Pancreas (tissue), 10 donors: ENCODE results near the gene SCO2. TPM values are rescaled to one million over a fixed set of nuclear protein-coding genes. Genes with fewer than 3 reads are reported as not detected.
A peak's percentile ranks its signal among the peaks of the same experiment; 100 is the strongest.

Source experiments
- ATAC-seq, 4 donors: fragments of 200-7000 bp; cut with Tn5 transposase; one replicate each; pipeline versions ENCODE4 v1.8.0 to v1.9.1; 2020; ENCODE audit warnings: mild to moderate bottlenecking in 4 of 4, moderate library complexity in 4 of 4
- DNase-seq, 6 donors: peaks; one replicate each; pipeline ENCODE4 v3.0.0-alpha.2; 2020
- FAIRE-seq: peaks from 2 replicates; lab custom pipeline; 2012; peaks lifted over from hg19 to GRCh38; lab: Jason Lieb, UNC
- H3K27ac ChIP-seq, 4 donors: fragments of 200-600 bp; sonication (generic); 1 replicate in 3 of 4; 2 replicates in 1 of 4; pipeline versions ENCODE4 v1.5.0 to v1.8.0; 2020
- H3K27me3 ChIP-seq, 4 donors: fragments of 200-600 bp; one replicate each; pipeline ENCODE4 v1.8.0; 2021
- H3K36me3 ChIP-seq, 3 donors: fragments of 200-600 bp; sonication (generic) in 1 of 3; one replicate each; pipeline versions ENCODE4 v1.5.0 to v1.8.0; 2020 to 2021
- H3K4me1 ChIP-seq, 3 donors: fragments of 200-600 bp; one replicate each; pipeline ENCODE4 v1.8.0; 2021
- H3K4me3 ChIP-seq, 4 donors: fragments of 200-600 bp; sonication (generic) in 2 of 4; one replicate each; pipeline versions ENCODE4 v1.5.0 to v1.8.0; 2020 to 2021
- H3K9me3 ChIP-seq, 4 donors: fragments of 200-600 bp; one replicate each; pipeline ENCODE4 v1.8.0; 2021
- CTCF ChIP-seq, 4 donors: fragments of 200-600 bp; sonication (generic) in 3 of 4; IDR thresholded peaks; one replicate each; pipeline versions ENCODE4 v1.5.0 to v1.8.0; 2021; ENCODE audit warnings: antibody characterized with exemption in 4 of 4
- WGBS, 2 donors: extraction: QIAGEN DNeasy Blood & Tissue Kit; methylation state at CpG; one replicate each; pipeline ENCODE4 v1.1.7; 2013; 5-methylcytosine and 5-hydroxymethylcytosine counted together
- intact Hi-C, 3 donors: fragments of 100-400 bp; cut with DNase I; formaldehyde crosslinking; loops; one replicate each; pipeline versions ENCODE4 v1.11.1 to v1.14.2; 2022
- polyA plus RNA-seq, 2 donors: library from polyadenylated mRNA; stranded (reverse); fragments of 200-250 nt; gene quantifications; one replicate each; pipeline ENCODE4 v1.2.3, GENCODE V29; 2013
- total RNA-seq, 6 donors: library from RNA; stranded (reverse); fragmentation: NEBNext Ultra II Directional in 4 of 6; extraction: Animal tissue kit (Norgen Biotek cat#: 25700) in 4 of 6; gene quantifications; one replicate each; pipeline versions ENCODE4 v1.2.1 to v1.2.4, GENCODE V29; 2021 to 2023
- donor health status: healthy with polysubstance abuse.
- donor health status: DM: no; HTN: no; CAD: no; lungs with moderate emphysema.
- donor health status: DM: no; HTN: no; CAD: no.
- donor health status: control.
- donor health status: control.
- donor health status: Bipolar disorder and iron deficiency.
- donor health status: DM: yes; HTN: yes; CAD: no.
- donor health status: DM: no; HTN: no; CAD: no.
- donor health status: DM: no; HTN: no; CAD: no.
- donor health status: DM: yes; HTN: yes; CAD: no.

Gene SCO2
- total and polyA plus RNA-seq, 8 donors = 0.65 to 3.8 (median 1.6) TPM; not detected in 1

GRCh38 chr22:50571264-50572175 is 46.1 kb upstream of the SCO2 start:
- no peaks in the 10 kb centered on the region for H3K9me3 ChIP-seq
- ATAC-seq (no peak), DNase-seq (peak in 2 of 6 donors; percentile 37 to 40), FAIRE-seq (no peak)
- H3K36me3 ChIP-seq = peaks cover 0 to 16% (median 0%) of the 10 kb centered on the region in 3 donors
- H3K27me3 ChIP-seq = no peaks in the 10 kb centered on the region
- H3K4me3 ChIP-seq = no peak overlapping the region
- peaks cover 0 to 14% (median 6%) of the 10 kb centered on the region in 3 donors for H3K4me1 ChIP-seq
- H3K27ac ChIP-seq = no peak overlapping the region
- no peak for TF ChIP-seq CTCF (IDR thresholded peaks at IDR 0.05)
- intact Hi-C loops = no loop called here
- WGBS, 2 donors = 86 to 88% methylated on average over 26 of the region's 26 CpGs

GRCh38 chr22:50570861-50571260 is 45.5 kb upstream of the SCO2 start:
- H3K9me3 ChIP-seq = no peaks in the 10 kb centered on the region
- FAIRE-seq (no peak), ATAC-seq (no peak), DNase-seq (no peak)
- peaks cover 0 to 14% (median 6%) of the 10 kb centered on the region in 3 donors for H3K4me1 ChIP-seq
- no peak overlapping the region for H3K4me3 ChIP-seq
- no peak overlapping the region for H3K27ac ChIP-seq
- H3K27me3 ChIP-seq = no peaks in the 10 kb centered on the region
- WGBS, 2 donors = 90 to 93% methylated on average over 12 of the region's 12 CpGs
- TF ChIP-seq CTCF (IDR thresholded peaks at IDR 0.05) = no peak
- intact Hi-C loops = no loop called here
- peaks cover 0 to 16% (median 0%) of the 10 kb centered on the region in 3 donors for H3K36me3 ChIP-seq

GRCh38 chr22:50569896-50570535 is 44.6 kb upstream of the SCO2 start:
- Histone ChIP-seq H3K27ac (no peak overlapping the region), H3K9me3 (no peaks in the 10 kb centered on the region), H3K36me3 (peaks cover 0 to 16% (median 0%) of the 10 kb centered on the region in 3 donors), H3K4me1 (peaks cover 0 to 14% (median 6%) of the 10 kb centered on the region in 3 donors), H3K4me3 (no peak overlapping the region), H3K27me3 (no peaks in the 10 kb centered on the region)
- FAIRE-seq (no peak), ATAC-seq (peak in 1 of 4 donors; percentile 12), DNase-seq (peak in 1 of 6 donors; percentile 57)
- WGBS, 2 donors = 83 to 88% methylated on average over 13 of the region's 13 CpGs
- intact Hi-C loops = no loop called here
- no peak for TF ChIP-seq CTCF (IDR thresholded peaks at IDR 0.05)

- TF ChIP-seq CTCF (IDR thresholded peaks at IDR 0.05) = no peak
- FAIRE-seq = no peak
- peak; percentile 62 to 76 (median 68) for DNase-seq
- intact Hi-C loops = no loop called here
- ATAC-seq = peak; percentile 54 to 83 (median 72)
- Histone ChIP-seq H3K27me3 (no peaks in the 10 kb centered on the region), H3K36me3 (peaks cover 0 to 16% (median 0%) of the 10 kb centered on the region in 3 donors), H3K4me1 (peaks cover 0 to 14% (median 6%) of the 10 kb centered on the region in 3 donors), H3K27ac (peak overlapping the region in 3 of 4 donors; percentile 2 to 39 (median 16)), H3K9me3 (no peaks in the 10 kb centered on the region), H3K4me3 (no peak overlapping the region)
- 34 to 44% methylated on average over 8 of the region's 8 CpGs for WGBS, 2 donors
Measured at GRCh38 chr22:50569041-50569459, 43.7 kb upstream of the SCO2 start.
